ENCODE measurements around the gene SDHAF2. TPM values are rescaled to one million over a fixed set of nuclear protein-coding genes. Genes with fewer than 3 reads are reported as not detected.
"Not testable (repeated sequence)": the region's sequence is repeated elsewhere in the genome, so short reads cannot be mapped to it uniquely, and the experiment has no call there.

The SDHAF2 gene
- total RNA-seq, 2 donors from 2014 or later: 36.6 to 40.7 TPM

DNA sequence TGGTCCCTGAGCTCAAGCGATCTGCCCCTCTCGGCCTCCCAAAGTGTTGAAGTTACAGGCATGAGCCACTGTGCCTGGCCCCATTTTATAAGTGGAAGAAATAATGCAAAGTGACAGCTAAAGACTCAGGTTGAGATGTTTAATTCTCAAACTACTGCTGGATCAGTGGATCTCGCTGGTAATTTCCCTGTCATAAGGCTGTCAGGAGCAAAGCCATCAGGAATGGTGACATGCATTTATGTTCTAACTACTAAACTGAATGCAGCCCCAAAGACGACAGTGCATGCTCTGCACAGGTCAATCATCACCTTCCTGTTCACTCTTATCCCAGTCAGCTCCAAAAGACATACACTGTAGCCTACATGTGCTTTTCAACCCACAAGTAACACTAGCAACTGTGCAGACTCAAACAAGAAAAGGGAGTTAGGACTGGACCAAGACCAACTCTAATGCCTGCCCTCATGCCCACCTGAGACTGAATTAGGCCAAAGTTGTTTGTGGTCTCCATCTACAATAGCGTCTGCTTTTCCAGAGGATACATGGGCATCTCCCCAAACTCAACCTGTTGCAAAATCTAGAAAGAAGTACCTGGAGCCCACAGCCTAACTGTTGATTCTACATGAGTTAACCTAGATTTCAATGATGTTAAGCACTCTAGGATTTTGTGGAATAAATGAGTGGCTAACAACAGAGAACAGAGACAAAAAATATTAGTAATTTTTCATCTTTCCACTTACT, 22.8 kb upstream of the SDHAF2 start:
- H3K27me3 Mint-ChIP-seq (ENCODE audit: low read depth): no peaks in the 10 kb centered on the region

DNA sequence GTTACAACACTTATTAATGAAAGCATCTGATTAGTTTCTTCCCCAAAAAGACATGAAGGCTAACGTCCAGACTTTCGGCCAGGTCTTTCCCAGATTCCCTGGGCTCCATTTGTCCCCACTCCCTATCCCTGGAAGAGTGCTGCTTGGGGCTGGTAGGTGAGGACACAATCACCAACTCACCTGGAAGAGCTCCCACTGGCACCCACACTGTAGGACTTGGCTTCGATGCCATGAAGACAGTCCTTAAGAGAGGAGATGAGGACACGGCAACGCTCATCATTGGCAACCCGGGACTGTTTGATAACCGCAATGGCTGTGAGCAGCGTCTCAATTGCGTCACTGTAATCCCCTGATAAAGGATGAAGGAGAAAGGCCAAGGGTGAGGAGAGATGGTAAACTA, 18.3 kb upstream of the SDHAF2 start:
- Mint-ChIP-seq H3K36me3 (ENCODE audit: insufficient read depth in 2 of 2) (peaks cover 9 to 55% of the 10 kb centered on the region in 2 donors), H3K4me1 (ENCODE audit: low read depth) (no peaks in the 10 kb centered on the region), H3K27ac (no peak overlapping the region), H3K4me3 (no peak overlapping the region), H3K27me3 (ENCODE audit: low read depth) (no peaks in the 10 kb centered on the region), H3K9me3 (no peaks in the 10 kb centered on the region)
- DNase-seq (no peak), ATAC-seq (replicated peaks in 1 of 2) (no peak)

More for the DNA sequence above, 22.8 kb upstream of the SDHAF2 start:
- Mint-ChIP-seq H3K4me3 (no peak overlapping the region), H3K36me3 (ENCODE audit: insufficient read depth in 2 of 2) (peaks cover 16 to 51% of the 10 kb centered on the region in 2 donors), H3K4me1 (ENCODE audit: low read depth) (peaks cover 5% of the 10 kb centered on the region), H3K27ac (peak overlapping the region; percentile 27), H3K9me3 (no peaks in the 10 kb centered on the region)
- ATAC-seq (replicated peaks in 1 of 2) (no peak), DNase-seq (no peak)

DNA sequence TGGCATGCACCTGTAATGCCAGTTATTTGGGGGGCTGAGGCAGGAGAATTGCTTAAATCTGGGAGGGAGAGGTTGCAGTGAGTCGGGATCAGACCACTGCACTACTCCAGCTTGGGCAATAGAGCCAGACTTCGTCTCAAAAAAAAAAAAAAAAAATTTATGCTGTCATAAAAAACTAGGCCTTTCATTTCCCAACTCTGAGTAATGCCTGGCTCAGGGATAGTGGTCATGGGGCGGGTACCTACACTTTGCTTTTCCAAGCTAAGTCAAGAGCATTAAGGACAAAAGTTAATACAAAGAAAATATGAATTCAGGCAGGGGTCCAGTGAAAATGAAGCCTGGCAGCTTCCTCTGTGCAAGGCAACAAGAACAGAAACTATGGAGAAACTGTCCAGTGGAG, 16.4 kb upstream of the SDHAF2 start:
- ATAC-seq (replicated peaks in 1 of 2): no peak
- H3K9me3 Mint-ChIP-seq: no peaks in the 10 kb centered on the region
- H3K27me3 Mint-ChIP-seq (ENCODE audit: low read depth): no peaks in the 10 kb centered on the region
- DNase-seq: no peak
- H3K27ac Mint-ChIP-seq: peak overlapping the region; percentile 62
- H3K4me1 Mint-ChIP-seq (ENCODE audit: low read depth): peaks cover 7% of the 10 kb centered on the region
- H3K4me3 Mint-ChIP-seq: no peak overlapping the region
- H3K36me3 Mint-ChIP-seq (ENCODE audit: insufficient read depth in 2 of 2): peaks cover 12 to 56% of the 10 kb centered on the region in 2 donors

DNA sequence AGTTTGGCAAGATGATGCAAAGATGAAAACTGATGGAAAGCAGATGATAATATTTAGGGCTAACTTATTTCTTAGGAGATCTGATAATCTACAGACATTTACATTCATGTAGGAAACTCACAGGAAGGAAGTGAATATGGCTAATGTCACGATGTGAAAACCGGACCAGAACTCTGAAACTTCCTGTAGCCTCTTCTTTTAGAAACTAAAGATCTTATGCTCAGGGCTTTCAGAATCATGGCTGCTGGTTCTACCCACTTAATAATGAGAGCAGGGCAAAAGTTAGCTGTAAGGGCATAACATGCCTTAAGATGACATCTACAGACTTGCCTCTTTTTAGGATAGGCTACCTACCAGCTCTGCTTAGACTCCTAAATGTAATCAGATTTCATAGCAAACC, 15.4 kb upstream of the SDHAF2 start:
- DNase-seq (no peak), ATAC-seq (replicated peaks in 1 of 2) (no peak)
- H3K36me3 Mint-ChIP-seq (ENCODE audit: insufficient read depth in 2 of 2): peaks cover 16 to 55% of the 10 kb centered on the region in 2 donors
- H3K4me1 Mint-ChIP-seq (ENCODE audit: low read depth): peaks cover 13% of the 10 kb centered on the region
- no peaks in the 10 kb centered on the region for H3K9me3 Mint-ChIP-seq
- H3K27me3 Mint-ChIP-seq (ENCODE audit: low read depth): no peaks in the 10 kb centered on the region
- H3K4me3 Mint-ChIP-seq: no peak overlapping the region
- H3K27ac Mint-ChIP-seq: peak overlapping the region; percentile 90

DNA sequence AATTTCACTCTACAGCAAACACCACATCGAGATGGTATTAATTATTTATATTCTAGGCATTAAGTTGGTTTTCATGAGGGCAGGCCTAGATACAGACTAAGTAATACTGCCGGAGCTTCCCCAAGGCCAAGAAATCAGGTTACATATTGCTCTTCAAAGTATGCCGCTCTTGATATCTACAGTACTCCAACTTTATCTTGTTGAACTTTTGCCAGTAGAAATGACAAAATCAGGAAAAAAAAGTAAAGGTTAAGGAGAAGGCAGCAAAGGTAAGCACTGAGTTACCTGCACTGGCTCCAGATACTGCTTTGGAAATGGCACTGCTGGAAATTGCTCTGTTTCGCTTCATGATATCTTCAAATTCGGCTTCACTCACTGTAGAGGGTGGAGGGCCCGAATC, 14.5 kb upstream of the SDHAF2 start:
- DNase-seq (no peak), ATAC-seq (replicated peaks in 1 of 2) (no peak)
- H3K4me3 Mint-ChIP-seq: no peak overlapping the region
- H3K27ac Mint-ChIP-seq: peak overlapping the region; percentile 90
- peaks cover 17 to 60% of the 10 kb centered on the region in 2 donors for H3K36me3 Mint-ChIP-seq (ENCODE audit: insufficient read depth in 2 of 2)
- peaks cover 22% of the 10 kb centered on the region for H3K4me1 Mint-ChIP-seq (ENCODE audit: low read depth)
- H3K9me3 Mint-ChIP-seq: no peaks in the 10 kb centered on the region
- H3K27me3 Mint-ChIP-seq (ENCODE audit: low read depth): no peaks in the 10 kb centered on the region

DNA sequence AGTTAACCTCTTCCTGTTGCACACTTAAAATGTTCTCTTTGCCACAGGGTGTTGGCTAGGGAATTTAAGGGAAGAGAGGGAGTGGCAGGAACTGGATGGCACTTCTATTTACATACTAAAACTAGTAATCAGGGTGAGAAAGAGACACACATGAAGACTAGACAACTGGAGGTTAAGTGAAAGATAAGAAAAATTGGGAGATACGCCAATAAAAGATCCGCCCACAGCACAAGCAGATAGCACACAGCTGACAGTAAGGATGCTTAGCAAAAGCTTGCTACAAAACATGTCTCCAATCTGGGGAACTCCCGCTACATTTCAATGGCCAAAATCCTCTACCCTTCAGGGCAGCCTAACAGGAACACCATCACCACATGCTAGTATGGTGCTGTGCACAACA, 13.0 kb upstream of the SDHAF2 start:
- ATAC-seq (replicated peaks in 1 of 2) (no peak), DNase-seq (no peak)
- Mint-ChIP-seq H3K4me3 (no peak overlapping the region), H3K36me3 (ENCODE audit: insufficient read depth in 2 of 2) (peaks cover 12 to 59% of the 10 kb centered on the region in 2 donors), H3K27ac (peak overlapping the region; percentile 57), H3K4me1 (ENCODE audit: low read depth) (peaks cover 31% of the 10 kb centered on the region), H3K9me3 (no peaks in the 10 kb centered on the region), H3K27me3 (ENCODE audit: low read depth) (no peaks in the 10 kb centered on the region)

DNA sequence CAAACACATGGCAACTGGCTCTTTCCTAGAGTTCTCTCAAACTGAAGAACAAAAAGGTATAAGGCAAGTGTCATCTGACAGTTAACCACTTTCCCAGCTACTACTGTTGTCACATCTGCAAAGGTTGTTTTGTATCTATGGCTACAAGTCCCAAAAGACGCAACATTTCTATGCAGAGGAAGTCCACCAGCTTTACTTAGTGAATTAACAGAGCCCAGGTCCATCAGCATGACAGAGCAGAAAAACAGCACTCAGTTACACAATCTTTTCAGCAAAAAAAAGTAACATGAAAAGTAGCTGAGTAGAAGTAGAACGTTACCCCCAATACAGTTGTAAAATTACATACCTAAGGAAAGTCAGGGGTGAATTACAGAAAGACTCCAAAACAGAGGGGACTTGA, 12.3 kb upstream of the SDHAF2 start:
- no peak for ATAC-seq (replicated peaks in 1 of 2)

DNA sequence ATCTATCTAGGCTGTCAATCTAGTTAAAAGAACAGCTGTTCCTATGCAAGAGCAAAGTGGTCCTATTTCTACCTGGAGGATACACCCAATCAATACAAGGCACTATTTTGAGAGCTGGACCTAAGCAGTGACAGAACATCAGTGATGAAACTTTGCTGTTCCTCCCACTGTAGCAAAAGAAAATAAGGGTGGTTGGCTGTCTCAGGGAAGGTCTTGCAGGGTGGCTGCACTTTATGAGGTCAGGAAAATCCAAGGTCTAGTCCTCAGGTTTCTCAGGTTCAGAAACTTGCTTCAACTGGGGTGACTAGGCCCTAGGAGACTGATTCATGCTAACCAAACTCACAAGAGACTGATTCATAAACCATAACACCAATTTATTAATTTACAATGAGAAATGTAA, 11.8 kb upstream of the SDHAF2 start:
- H3K4me3 Mint-ChIP-seq: no peak overlapping the region
- peaks cover 38% of the 10 kb centered on the region for H3K4me1 Mint-ChIP-seq (ENCODE audit: low read depth)
- no peaks in the 10 kb centered on the region for H3K9me3 Mint-ChIP-seq
- DNase-seq (no peak), ATAC-seq (replicated peaks in 1 of 2) (peak in 1 of 2 donors; percentile 23)
- peaks cover 12 to 58% of the 10 kb centered on the region in 2 donors for H3K36me3 Mint-ChIP-seq (ENCODE audit: insufficient read depth in 2 of 2)
- peak overlapping the region; percentile 80 for H3K27ac Mint-ChIP-seq
- no peaks in the 10 kb centered on the region for H3K27me3 Mint-ChIP-seq (ENCODE audit: low read depth)

More for the DNA sequence above, 12.3 kb upstream of the SDHAF2 start:
- no peak for DNase-seq
- Mint-ChIP-seq H3K27ac (peak overlapping the region; percentile 80), H3K4me3 (no peak overlapping the region), H3K9me3 (no peaks in the 10 kb centered on the region), H3K4me1 (ENCODE audit: low read depth) (peaks cover 36% of the 10 kb centered on the region), H3K36me3 (ENCODE audit: insufficient read depth in 2 of 2) (peaks cover 12 to 59% of the 10 kb centered on the region in 2 donors), H3K27me3 (ENCODE audit: low read depth) (no peaks in the 10 kb centered on the region)

DNA sequence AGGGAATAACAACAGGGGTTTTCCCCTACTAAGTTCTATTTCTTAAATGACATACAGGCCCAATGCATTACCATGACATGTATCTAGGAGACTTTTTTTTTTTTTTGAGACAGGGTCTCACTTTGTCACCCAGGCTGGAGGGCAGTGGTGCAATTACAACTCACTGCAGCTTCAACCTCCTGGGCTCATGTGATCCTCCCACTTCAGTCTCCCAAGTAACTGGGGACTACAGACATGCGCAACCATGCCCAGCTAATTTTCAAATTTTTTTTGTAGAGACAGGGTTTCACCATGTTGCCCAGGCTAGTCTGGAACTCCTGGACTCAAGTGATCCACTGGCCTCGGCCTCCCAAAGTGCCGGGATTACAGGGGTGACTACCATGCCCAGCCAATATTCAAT, 7.7 kb upstream of the SDHAF2 start:
- DNase-seq: no peak
- Mint-ChIP-seq H3K27ac (no peak overlapping the region), H3K36me3 (ENCODE audit: insufficient read depth in 2 of 2) (peaks cover 13 to 56% of the 10 kb centered on the region in 2 donors), H3K27me3 (ENCODE audit: low read depth) (no peaks in the 10 kb centered on the region), H3K4me3 (no peak overlapping the region), H3K9me3 (no peaks in the 10 kb centered on the region), H3K4me1 (ENCODE audit: low read depth) (peaks cover 68% of the 10 kb centered on the region)
- ATAC-seq (replicated peaks in 1 of 2): no peak

DNA sequence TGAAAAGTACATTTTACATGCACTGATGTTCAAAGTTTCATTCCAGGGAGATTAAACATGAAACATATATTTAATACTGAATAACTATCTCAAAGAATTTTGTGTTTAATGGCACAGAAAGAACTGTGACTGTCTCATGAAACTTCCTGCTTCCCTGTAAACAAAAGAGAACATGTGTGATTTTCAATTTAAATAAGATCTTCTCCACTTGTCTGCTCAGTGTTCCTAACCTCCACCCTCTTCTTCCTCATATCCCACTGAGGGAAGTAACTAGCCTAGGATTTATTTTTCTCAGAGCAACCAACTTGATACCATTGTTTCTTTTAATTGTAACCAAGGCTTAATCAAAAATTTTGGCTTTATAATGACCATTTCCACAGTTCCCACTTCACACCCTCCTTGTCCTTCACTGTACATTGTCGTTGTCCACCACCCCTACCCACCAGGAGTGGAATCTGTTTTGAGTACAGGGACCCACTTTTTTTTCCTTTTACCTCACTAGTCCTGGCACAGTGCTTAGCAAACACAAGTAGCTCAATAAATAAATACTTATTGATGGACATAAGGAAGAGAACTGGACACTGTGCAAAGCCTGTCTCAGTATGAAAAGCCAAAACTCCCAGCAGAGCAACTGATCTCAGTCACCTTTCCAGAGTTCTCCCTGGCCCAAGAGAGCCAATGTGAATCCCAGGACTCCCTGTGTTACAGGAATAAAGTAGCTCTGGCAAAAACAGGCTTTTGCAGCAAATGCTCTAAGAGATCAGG, 4.4 kb upstream of the SDHAF2 start:
- Mint-ChIP-seq H3K4me1 (ENCODE audit: low read depth) (peaks cover 59% of the 10 kb centered on the region), H3K9me3 (no peaks in the 10 kb centered on the region), H3K4me3 (peak overlapping the region in 1 of 2 donors; percentile 50), H3K27ac (peak overlapping the region; percentile 87), H3K27me3 (ENCODE audit: low read depth) (no peaks in the 10 kb centered on the region), H3K36me3 (ENCODE audit: insufficient read depth in 2 of 2) (peaks cover 7 to 45% of the 10 kb centered on the region in 2 donors)
- ATAC-seq (replicated peaks in 1 of 2) (no peak), DNase-seq (no peak)

DNA sequence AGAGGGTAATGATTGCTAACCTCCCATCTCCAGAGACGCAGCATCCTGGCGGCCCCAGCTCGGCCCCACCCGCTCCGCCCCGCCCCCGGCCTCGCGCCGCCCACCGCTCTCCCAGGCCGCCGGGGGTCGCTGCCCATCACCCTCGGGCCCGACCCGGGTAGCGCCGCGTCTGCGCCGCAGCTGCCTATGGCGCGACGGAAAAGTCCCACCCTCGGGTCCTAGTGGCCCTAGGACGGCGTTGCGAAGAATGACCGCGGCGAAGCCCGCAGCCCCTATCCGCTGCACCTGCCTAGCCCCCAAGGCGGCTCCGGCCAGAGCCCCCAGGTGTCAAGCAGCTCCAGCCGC, 606 bp upstream of the SDHAF2 start:
- DNase-seq: peak; percentile 83 to 84
- peaks cover 66% of the 10 kb centered on the region for H3K4me1 Mint-ChIP-seq (ENCODE audit: low read depth)
- no peaks in the 10 kb centered on the region for H3K9me3 Mint-ChIP-seq
- H3K27ac Mint-ChIP-seq: peak overlapping the region; percentile 95
- peak; percentile 69 to 72 for ATAC-seq (replicated peaks in 1 of 2)
- H3K27me3 Mint-ChIP-seq (ENCODE audit: low read depth): no peaks in the 10 kb centered on the region
- H3K4me3 Mint-ChIP-seq: peak overlapping the region; percentile 97 to 100
- peaks cover 7 to 34% of the 10 kb centered on the region in 2 donors for H3K36me3 Mint-ChIP-seq (ENCODE audit: insufficient read depth in 2 of 2)

DNA sequence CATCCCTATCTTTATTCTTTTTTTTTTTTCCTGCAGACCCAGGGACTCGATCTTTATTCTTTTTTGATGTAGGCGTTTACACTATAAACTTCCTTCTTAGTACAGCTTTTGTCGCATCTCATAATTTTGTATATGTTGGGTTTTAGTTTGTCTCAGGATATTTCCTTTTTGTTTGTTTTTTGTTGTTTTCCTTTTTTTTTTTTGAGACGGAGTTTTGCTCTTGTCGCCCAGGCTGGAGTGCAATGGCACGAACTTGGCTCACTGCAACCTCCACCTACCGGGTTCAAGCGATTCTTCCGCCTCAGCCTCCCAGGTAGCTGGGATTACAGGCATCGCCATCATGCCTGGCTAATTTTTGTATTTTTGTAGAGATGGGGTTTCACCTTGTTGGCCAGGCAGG, 915 bp downstream of the SDHAF2 start:
- H3K4me3 Mint-ChIP-seq: peak overlapping the region; percentile 97 to 100
- DNase-seq; H3K27me3 Mint-ChIP-seq (ENCODE audit: low read depth); H3K9me3 Mint-ChIP-seq; ATAC-seq (replicated peaks in 1 of 2): not testable (repeated sequence)
- H3K36me3 Mint-ChIP-seq (ENCODE audit: insufficient read depth in 2 of 2): peaks cover 5 to 27% of the 10 kb centered on the region in 2 donors
- peaks cover 61% of the 10 kb centered on the region for H3K4me1 Mint-ChIP-seq (ENCODE audit: low read depth)
- peak overlapping the region; percentile 100 for H3K27ac Mint-ChIP-seq

DNA sequence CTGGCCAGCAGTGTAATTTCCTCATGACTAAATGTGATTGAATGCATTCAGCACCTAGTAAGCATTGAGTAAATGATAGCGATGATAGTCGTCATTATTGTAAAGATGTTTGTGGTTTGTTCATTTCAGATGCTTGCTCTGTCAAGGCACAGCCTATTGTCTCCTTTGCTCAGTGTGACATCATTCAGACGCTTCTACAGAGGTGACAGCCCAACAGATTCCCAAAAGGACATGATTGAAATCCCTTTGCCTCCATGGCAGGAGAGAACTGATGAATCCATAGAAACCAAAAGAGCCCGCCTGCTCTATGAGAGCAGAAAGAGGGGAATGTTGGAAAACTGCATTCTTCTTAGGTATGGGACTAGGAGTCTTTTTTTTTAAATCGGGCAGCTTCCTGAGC, 7.6 kb downstream of the SDHAF2 start:
- Mint-ChIP-seq H3K27ac (no peak overlapping the region), H3K36me3 (ENCODE audit: insufficient read depth in 2 of 2) (peaks cover 6 to 35% of the 10 kb centered on the region in 2 donors), H3K4me3 (no peak overlapping the region), H3K4me1 (ENCODE audit: low read depth) (peaks cover 33% of the 10 kb centered on the region), H3K27me3 (ENCODE audit: low read depth) (no peaks in the 10 kb centered on the region), H3K9me3 (no peaks in the 10 kb centered on the region)
- ATAC-seq (replicated peaks in 1 of 2) (no peak), DNase-seq (no peak)

Data from activated T-cell treated with anti-CD3 and anti-CD28 coated beads, Interleukin-2, amount 50 U/mL, for 72 hours (primary cell).